ENCODE measurements around the gene CXCR4.

- TF ChIP-seq EZH2 (IDR thresholded peaks at IDR 0.05; ENCODE audit: borderline replicate concordance, low read length) = no peak
- TF ChIP-seq CTCF (conservative IDR thresholded peaks at IDR 0.05 in 1 of 2, IDR thresholded peaks at IDR 0.05 in 1 of 2; ENCODE audit: extremely low read depth in 1 of 2, insufficient read depth in 1 of 2, low read depth in 1 of 2, low read length in 2 of 2) = no peak
These were observed 12.6 kb upstream of the CXCR4 start for GRCh38 chr2:136130511-136130910.
